Panc1 (cell line): ENCODE measurements around the gene KRT12. TPM values are rescaled to one million over a fixed set of nuclear protein-coding genes. Genes with fewer than 3 reads are reported as not detected.

Experiments
- ATAC-seq: fragments of 200-7000 bp; cut with Tn5 transposase; 2 replicates; pipeline ENCODE4 v1.9.1; 2020; ENCODE audit warnings: mild to moderate bottlenecking, moderate library complexity
- BruUV-seq: library from RNA; stranded (reverse); fragments of 400-500 nt; replicated peaks from 2 replicates; lab custom pipeline; 2021; lab: Mats Ljungman, UMichigan
- CTCF ChIA-PET: fragments of 300-600 bp; sonication (Branson Sonifier 250); formaldehyde crosslinking; loops from one replicate; lab custom pipeline; 2022; ENCODE audit warnings: antibody characterized with exemption; lab: Charles Lee
- POLR2A ChIA-PET: fragments of 300-600 bp; sonication (Branson Sonifier 250); formaldehyde crosslinking; loops from one replicate; lab custom pipeline; 2022; ENCODE audit warnings: antibody characterized with exemption; lab: Charles Lee
- DNase-seq: peaks from one replicate; pipeline ENCODE4 v3.0.0-alpha.2; 2010; ENCODE audit warnings: low read depth, low spot score
- H3K27ac ChIP-seq: 2 replicates; pipeline ENCODE4 v1.5.1; 2011; ENCODE audit warnings: mild to moderate bottlenecking, low read length, inconsistent platforms
- H3K27me3 ChIP-seq: fragments of 200-500 bp; sonication (Bioruptor generic); 2 replicates; pipeline ENCODE4 v1.6.0; 2014; ENCODE audit warnings: low read length, inconsistent platforms; ENCODE audit not compliant: control insufficient read depth, insufficient read depth
- H3K36me3 ChIP-seq: fragments of 200-500 bp; sonication (Bioruptor generic); 2 replicates; pipeline ENCODE4 v1.5.1; 2014; ENCODE audit warnings: inconsistent platforms, mild to moderate bottlenecking, low read length, moderate library complexity; ENCODE audit not compliant: control insufficient read depth, insufficient read depth
- H3K4me1 ChIP-seq: 2 replicates; pipeline ENCODE4 v1.5.1; 2011; ENCODE audit warnings: inconsistent platforms, mild to moderate bottlenecking, low read length, moderate library complexity; ENCODE audit not compliant: control insufficient read depth, insufficient read depth
- H3K4me3 ChIP-seq, 2 experiments: 2 replicates each; pipeline ENCODE4 v1.5.1; 2011 to 2012; ENCODE audit warnings: low read depth in 2 of 2, low read length in 2 of 2, mild to moderate bottlenecking in 2 of 2, inconsistent platforms in 1 of 2, moderate library complexity in 1 of 2
- H3K9me3 ChIP-seq: fragments of 200-500 bp; sonication (Bioruptor generic); 2 replicates; pipeline ENCODE4 v1.5.1; 2014; ENCODE audit warnings: low read depth, mild to moderate bottlenecking, inconsistent platforms, low read length, moderate library complexity; ENCODE audit not compliant: control insufficient read depth, insufficient read depth
- CTCF ChIP-seq: fragments of 450-650 bp; IDR thresholded peaks from 2 replicates; pipeline ENCODE4 v1.5.1; 2017; ENCODE audit warnings: mild to moderate bottlenecking
- POLR2AphosphoS5 ChIP-seq: IDR thresholded peaks from 2 replicates; pipeline ENCODE4 v1.6.1; 2012; ENCODE audit warnings: mild to moderate bottlenecking, low read depth, low read length, moderate library complexity
- REST ChIP-seq, 2 experiments: IDR thresholded peaks; 2 replicates each; pipeline ENCODE4 v1.6.1; 2011 to 2012; ENCODE audit warnings: low read depth in 2 of 2, control low read depth in 1 of 2, low read length in 1 of 2, mild to moderate bottlenecking in 1 of 2, moderate library complexity in 1 of 2; ENCODE audit not compliant: insufficient read depth in 1 of 2
- SIN3A ChIP-seq: IDR thresholded peaks from 2 replicates; pipeline ENCODE4 v1.6.1; 2012; ENCODE audit warnings: low read depth, mild to moderate bottlenecking, low read length, moderate library complexity, borderline replicate concordance; ENCODE audit not compliant: insufficient read depth
- TCF7L2 ChIP-seq: IDR thresholded peaks from 2 replicates; pipeline ENCODE4 v1.6.1; 2011; ENCODE audit warnings: mild to moderate bottlenecking, low read depth, low read length, inconsistent platforms
- in situ Hi-C: cut with HindIII; loops from 2 replicates; pipeline ENCODE4 v1.10.0; 2016; ENCODE audit warnings: low sequenced_read_pairs, low pct_unique_long_range_greater_than_20kb
- intact Hi-C: fragments of 100-400 bp; cut with micrococcal nuclease; formaldehyde crosslinking; loops from one replicate; pipeline ENCODE4 v1.10.0; 2022; ENCODE audit not compliant: unreplicated experiment
- total RNA-seq: library from RNA; stranded (reverse); gene quantifications from one replicate; pipeline ENCODE4 v1.2.1, GENCODE V29; 2021; ENCODE audit not compliant: unreplicated experiment

KRT12 gene
- total RNA-seq, 1 experiment from 2014 or later: not detected

GRCh38 chr17:40903129-40903847 is 36.3 kb upstream of the KRT12 start:
- DNase-seq (no peak), ATAC-seq (peak; percentile 95)
- H3K36me3 ChIP-seq: no peaks in the 10 kb centered on the region
- peak overlapping the region in 1 of 2 experiments; percentile 38; a peak in 2 of 4 replicates for H3K4me3 ChIP-seq
- H3K27me3 ChIP-seq: no peaks in the 10 kb centered on the region
- BruUV-seq: no TSS peak
- ChIA-PET CTCF (no interaction called here), POLR2A (no interaction called here)
- peaks cover 18% of the 10 kb centered on the region for H3K4me1 ChIP-seq
- in situ Hi-C loops: no loop called here
- intact Hi-C loops: loop anchor here (10.0 kb wide), 1 partner anchor 622 kb away; the partner anchor contains the start of gene KRT19
- H3K27ac ChIP-seq: peak overlapping the region; percentile 62; the same call in 1 of the 2 replicates
- no peaks in the 10 kb centered on the region for H3K9me3 ChIP-seq
- TF ChIP-seq CTCF (no peak), REST (IDR thresholded peaks at IDR 0.05; ENCODE audit: insufficient read depth in 1 of 2, low read depth in 2 of 2, low read length in 1 of 2) (no peak), SIN3A (no peak), POLR2AphosphoS5 (no peak), TCF7L2 (no peak)

GRCh38 chr17:40902498-40902897 is 35.5 kb upstream of the KRT12 start:
- no peak for ATAC-seq
- peaks cover 18% of the 10 kb centered on the region for H3K4me1 ChIP-seq
- in situ Hi-C loops (no loop called here), intact Hi-C loops (loop anchor here (10.0 kb wide), 1 partner anchor 622 kb away; the partner anchor contains the start of gene KRT19)
- H3K36me3 ChIP-seq: no peaks in the 10 kb centered on the region
- H3K27me3 ChIP-seq: no peaks in the 10 kb centered on the region
- peak overlapping the region; percentile 62; the same call in 1 of the 2 replicates for H3K27ac ChIP-seq
- ChIA-PET CTCF (interaction anchor here (1.4 kb wide), 1 partner anchor 763 kb away, joined by 3 read pairs; no protein-coding TSS in a partner anchor), POLR2A (interaction anchor here (0.6 kb wide), 1 partner anchor 19 kb away, joined by 11 read pairs; no protein-coding TSS in a partner anchor)
- BruUV-seq: no TSS peak
- TF ChIP-seq CTCF (no peak), POLR2AphosphoS5 (no peak), SIN3A (no peak), REST (IDR thresholded peaks at IDR 0.05; ENCODE audit: insufficient read depth in 1 of 2, low read depth in 2 of 2, low read length in 1 of 2) (no peak), TCF7L2 (no peak)
- H3K9me3 ChIP-seq: no peaks in the 10 kb centered on the region
- no peak overlapping the region for H3K4me3 ChIP-seq
- DNase-seq: no peak
